A549 treated with ZK216348 at 1 μM for 4 hours (cell line): ENCODE data around the gene PAN2. TPM values are rescaled to one million over a fixed set of nuclear protein-coding genes. Genes with fewer than 3 reads are reported as not detected.

Experiments
- total RNA-seq: library from RNA; stranded (reverse); fragments of 200-300 nt; extraction: Qiagen RNA extraction; gene quantifications from 5 replicates; pipeline ENCODE4 v1.2.3, GENCODE V29; 2022; ENCODE audit warnings: low read depth

The PAN2 gene, protein sequence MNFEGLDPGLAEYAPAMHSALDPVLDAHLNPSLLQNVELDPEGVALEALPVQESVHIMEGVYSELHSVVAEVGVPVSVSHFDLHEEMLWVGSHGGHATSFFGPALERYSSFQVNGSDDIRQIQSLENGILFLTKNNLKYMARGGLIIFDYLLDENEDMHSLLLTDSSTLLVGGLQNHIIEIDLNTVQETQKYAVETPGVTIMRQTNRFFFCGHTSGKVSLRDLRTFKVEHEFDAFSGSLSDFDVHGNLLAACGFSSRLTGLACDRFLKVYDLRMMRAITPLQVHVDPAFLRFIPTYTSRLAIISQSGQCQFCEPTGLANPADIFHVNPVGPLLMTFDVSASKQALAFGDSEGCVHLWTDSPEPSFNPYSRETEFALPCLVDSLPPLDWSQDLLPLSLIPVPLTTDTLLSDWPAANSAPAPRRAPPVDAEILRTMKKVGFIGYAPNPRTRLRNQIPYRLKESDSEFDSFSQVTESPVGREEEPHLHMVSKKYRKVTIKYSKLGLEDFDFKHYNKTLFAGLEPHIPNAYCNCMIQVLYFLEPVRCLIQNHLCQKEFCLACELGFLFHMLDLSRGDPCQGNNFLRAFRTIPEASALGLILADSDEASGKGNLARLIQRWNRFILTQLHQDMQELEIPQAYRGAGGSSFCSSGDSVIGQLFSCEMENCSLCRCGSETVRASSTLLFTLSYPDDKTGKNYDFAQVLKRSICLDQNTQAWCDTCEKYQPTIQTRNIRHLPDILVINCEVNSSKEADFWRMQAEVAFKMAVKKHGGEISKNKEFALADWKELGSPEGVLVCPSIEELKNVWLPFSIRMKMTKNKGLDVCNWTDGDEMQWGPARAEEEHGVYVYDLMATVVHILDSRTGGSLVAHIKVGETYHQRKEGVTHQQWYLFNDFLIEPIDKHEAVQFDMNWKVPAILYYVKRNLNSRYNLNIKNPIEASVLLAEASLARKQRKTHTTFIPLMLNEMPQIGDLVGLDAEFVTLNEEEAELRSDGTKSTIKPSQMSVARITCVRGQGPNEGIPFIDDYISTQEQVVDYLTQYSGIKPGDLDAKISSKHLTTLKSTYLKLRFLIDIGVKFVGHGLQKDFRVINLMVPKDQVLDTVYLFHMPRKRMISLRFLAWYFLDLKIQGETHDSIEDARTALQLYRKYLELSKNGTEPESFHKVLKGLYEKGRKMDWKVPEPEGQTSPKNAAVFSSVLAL
- 10.7 to 20.5 TPM (median 16.5 TPM) in 5 replicates for total RNA-seq

DNA sequence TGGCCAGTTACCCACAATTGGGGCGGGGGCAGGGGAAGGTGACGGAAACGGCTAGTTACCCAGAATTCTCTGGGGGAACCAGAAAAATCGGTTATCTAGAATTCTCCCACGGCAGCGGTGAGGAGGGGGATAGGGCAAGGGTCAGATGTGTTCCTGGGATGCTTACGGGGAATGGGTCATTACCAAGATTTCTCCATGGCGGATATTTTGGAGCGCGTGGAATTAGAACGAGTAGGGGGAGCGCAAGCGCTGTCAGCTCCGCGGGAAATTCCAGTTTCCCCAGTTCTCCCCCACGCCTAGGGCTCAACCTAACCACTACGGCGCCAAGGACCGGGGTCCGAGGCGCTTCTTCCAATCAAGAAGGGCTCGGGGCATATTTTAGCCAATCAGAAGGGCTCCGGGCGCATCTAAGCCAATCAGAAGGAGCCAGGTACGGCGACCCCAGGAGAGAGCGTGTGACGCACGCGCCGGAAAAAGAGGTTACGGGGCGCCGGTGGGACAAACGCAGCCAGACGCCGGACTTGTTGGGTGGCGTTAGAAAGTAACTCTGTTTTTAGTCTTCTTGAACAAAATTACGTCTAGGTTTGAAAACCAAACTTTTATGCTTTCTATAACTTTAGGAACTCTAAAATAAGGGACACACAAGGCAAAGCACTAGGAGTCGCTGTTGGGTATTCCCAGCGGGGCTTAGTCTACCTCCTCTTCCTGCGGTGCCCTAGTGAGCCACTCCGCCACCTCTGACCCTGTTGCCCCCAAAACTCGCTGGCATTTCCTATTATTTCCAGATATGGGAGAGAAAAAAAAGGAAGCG lies at the start of gene PAN2:
PAN2 (minus strand) TSS at position 322 of the 811 bp plus-strand sequence. CDS start 906 bp downstream, outside the sequence.

DNA sequence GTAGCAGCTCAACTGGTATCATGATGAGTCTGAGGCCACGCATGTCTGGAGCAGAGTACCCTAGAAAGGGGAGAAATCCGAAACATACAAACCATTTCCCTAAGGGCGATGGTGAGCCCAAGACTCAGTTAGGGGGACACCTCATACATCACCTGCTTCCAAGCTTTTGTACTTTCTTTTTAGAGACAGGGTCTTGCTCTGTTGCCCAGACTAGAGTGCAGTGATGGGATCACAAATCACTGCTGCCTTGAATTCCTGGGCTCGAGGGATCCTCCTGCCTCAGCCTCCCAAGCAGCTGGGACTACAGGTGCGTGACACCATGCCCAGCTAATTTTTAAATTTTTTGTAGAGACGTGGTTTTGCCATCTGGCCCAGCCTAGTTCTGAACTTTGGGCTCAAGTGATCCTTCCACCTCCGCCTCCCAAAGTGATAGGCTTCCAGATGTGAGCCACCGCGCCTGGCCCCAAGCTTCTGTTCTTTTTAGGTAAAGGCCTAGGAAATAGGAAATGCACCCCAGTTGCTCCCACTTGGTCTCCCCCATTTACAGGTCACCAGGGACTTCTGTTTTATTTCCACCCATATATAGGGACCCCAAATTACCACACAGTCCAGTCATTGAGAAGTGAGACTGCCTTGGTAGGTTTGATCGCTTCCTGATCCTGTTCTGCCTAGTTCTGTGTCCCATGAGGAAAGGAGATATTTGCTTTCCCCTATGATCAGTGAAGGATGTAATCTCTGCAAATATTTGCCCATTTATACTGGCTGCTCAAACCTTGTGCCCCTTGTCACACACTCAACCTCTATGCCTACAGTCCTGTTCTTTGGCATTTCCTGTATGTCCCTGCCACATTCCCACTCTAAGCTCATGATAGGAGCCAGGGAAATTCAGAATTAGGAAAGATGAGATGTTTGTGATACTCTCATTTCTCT lies 28.6 kb upstream of the PAN2 start, which contains the start of gene APOF:
APOF (minus strand) TSS at position 728 of the 930 bp plus-strand sequence; CDS start at position 616, 112 bp downstream.

DNA sequence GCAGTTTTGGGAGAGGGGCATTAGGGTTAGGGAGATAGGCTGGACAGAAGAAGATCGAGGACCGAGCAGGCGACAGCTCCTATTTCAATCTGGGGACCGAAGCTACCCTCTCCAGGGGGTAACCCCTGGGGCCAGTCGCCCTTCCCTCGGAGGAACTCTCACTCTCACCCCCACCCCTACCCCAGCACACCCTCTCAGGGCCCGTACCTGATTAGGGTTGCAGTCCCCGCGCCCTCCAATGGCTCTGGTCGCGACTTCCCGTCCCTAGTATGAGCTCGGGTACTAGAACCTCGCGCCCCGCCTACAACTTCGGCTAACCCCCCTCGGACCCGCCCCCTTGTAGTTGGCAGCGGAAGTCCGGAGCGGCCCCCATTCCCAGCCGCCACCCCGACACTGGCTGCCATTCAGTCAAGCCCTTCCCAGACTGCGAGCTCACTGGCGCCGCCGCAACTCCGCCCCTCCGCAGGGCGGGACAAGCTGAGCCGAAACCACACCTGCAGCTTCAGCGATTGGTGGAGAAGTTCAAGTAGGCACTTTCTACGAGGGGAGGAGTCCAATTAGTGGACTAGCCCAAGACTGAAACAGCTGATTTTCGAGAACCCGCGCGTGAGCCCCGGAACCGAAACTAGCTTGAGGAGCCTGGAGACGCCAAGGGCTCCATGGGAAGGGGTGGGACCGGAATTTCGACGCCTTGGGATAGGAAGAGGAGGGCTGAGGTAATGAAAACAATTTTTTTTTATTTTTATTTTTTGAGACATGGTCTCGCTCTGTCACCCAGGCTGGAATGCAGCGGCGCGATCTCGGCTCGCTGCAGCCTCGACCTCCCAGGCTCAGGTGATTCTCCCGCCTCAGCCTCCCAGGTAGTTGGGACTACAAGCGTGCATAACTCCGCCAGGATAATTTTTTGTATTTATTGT lies 26.3 kb upstream of the PAN2 start, which contains the start of gene STAT2:
STAT2 (minus strand) TSS at position 257 of the 917 bp plus-strand sequence. CDS start 3,536 bp downstream, outside the sequence.

DNA sequence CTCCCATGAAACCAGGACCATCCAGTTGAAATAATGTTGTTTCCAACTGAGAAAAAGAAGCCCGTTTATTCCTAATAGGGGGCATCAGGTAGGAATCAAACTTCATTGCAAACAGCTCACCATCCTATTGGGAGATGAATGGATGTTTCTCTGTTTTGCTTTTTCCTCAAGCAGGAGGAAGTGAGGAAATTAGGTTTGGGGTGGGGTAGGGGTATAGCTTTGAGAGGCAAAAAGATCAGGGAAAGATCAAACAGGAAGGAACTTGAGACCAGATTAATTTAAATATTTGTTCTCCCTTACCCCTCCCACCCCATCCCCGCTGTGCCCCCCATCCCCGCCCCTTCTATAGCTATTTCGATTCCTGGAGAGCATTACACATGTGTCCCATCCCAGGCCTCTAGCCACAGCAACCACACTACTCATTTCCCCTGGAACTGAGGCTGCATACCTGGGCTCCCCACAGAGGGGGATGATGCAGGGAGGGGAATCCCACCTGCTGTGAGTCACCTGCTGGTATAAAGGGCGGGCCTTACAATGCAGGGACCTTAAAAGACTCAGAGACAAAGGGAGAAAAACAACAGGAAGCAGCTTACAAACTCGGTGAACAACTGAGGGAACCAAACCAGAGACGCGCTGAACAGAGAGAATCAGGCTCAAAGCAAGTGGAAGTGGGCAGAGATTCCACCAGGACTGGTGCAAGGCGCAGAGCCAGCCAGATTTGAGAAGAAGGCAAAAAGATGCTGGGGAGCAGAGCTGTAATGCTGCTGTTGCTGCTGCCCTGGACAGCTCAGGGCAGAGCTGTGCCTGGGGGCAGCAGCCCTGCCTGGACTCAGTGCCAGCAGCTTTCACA lies 4.7 kb upstream of the PAN2 start, which contains the start of gene IL23A:
IL23A (plus strand) TSS at position 577 of the 850 bp plus-strand sequence; CDS start at position 738, 161 bp downstream.

DNA sequence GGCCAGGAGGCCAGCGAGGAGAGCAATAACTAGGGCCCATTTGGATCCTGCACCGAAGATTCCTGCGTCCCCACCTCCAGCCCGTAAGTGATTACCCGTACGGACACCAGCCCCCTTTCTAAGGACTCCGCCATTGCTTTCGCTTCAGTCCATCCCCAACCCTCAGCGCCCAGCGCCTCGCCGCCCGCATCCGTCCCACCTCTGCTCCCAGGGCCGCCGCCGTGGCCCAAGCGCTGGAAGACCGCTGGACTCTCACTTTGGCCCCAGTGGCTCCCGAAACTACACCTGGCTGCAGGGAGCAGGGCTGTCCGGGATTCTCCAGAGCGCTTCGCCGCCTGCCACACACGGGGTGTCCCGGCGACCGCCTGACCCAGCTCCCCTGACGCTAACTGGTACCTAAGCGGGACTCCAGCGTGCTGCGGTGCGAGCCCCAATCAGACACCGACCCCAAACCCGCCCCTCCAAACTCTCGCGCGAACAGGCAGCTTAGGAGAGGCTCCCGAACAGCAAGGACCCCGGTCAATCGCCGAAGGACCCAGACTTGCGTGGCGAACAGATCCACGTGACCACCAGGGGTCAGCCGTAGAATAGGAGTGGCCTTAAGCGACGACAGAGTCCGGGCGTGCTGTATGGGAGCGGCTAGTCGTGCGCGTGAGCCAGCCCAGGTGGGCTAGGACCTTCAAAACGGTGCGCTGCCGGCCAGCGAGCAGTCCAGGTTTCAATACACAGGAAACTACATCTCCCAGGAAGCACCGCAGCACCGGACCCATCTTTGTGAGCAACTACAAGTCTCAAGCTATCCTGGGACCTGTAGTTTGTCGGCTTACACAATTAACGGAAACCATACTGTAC lies 18.0 kb downstream of the PAN2 start, which contains the start of gene CNPY2:
CNPY2 (minus strand) TSS at position 367 of the 852 bp plus-strand sequence. CDS start 771 bp downstream, outside the sequence.

DNA sequence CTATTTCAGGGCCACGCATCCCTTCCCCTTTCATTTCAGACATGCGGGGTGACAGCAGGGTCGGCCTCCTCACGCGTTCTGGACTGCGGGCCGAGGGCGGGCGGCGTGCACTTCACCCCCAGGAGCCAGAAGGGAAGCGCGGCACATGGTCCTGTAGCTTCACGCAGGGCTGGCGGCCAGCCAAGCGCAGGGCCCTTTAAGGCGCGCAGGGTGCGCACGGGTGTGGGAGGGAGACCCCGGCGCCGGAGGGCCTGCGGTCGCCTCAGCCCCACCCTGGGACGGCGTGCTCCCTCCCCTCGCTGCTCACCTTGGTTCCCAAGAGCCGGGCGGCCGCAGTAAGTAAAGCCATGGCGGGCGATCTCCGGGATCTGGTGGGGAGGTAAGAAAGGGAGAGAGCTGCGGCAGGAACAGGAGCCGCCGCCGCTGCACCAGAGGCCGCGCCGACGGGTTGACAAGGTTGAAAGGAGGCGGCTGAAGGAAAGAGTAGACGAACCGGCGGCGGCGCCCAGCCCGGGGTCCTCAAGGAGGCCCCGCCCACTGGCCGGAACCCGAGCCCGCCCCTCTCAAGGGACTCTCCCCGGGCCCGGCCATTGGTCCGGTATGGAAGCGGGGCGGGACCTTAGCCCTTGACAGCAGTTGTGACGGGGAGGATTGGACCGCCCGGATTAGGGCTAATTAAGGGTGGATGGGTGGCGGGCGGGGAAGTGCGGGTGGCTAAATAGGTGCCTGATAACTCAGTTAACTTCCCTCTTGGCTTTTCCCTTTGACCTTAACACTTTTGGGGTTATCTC lies 33.8 kb downstream of the PAN2 start, which contains the start of gene CS:
CS (minus strand) TSS at position 478 of the 791 bp plus-strand sequence; CDS start at position 349, 129 bp downstream.

DNA sequence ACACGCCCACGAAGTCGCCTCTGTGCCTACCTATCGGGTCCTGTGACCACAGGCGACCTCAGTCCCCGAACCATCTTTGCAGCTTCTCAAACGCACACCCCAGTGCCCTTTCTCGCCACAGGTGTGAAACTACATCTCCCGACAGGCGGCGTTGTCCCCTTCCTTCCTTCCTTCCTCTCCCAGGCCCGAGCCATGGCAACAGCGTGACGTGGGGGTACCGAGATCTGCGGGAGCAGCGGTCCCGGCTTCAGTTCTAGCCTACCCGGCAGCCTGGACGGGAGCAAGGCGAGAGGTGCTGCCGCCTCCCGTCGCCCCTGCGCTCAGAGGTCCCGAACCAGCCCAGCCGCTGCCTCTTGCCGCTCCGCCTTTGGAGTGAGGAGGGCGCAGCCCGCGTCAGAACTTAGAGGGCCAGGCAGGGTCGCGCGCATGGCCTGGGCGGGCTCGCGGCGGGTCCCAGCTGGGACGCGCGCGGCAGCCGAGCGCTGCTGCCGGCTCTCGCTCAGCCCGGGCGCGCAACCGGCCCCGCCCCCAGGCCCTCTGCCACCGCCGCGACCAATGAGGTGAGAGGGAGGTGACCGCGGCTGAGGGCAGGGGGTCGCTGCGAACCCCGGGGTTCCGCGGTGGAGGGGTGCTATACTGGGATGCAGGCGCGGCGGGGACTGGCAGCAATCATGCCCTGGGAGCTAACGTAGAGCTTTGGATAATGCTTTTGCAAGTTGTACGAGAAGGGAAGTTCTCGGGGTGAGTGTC lies 66.9 kb downstream of the PAN2 start, which contains the start of gene COQ10A:
COQ10A (plus strand) TSS at position 250 of the 750 bp plus-strand sequence; CDS start at position 427, 177 bp downstream.

Other genes starting within 250 kb of the PAN2 start
- 290 to 341 TPM (median 318 TPM) in 5 replicates for gene PA2G4, start 229.4 kb downstream of the PAN2 start, total RNA-seq
- 5,330 to 6,068 TPM (median 5,698 TPM) in 5 replicates for gene RPL41, start 217.4 kb downstream of the PAN2 start, total RNA-seq
- gene ZC3H10, start 215.7 kb downstream of the PAN2 start, total RNA-seq: 1.9 to 4.3 TPM (median 3.3 TPM) in 5 replicates
- gene ESYT1, start 205.7 kb downstream of the PAN2 start, total RNA-seq: 50.9 to 78.2 TPM (median 70.6 TPM) in 5 replicates
- gene MYL6B, start 181.4 kb downstream of the PAN2 start, total RNA-seq: 70.2 to 85.1 TPM (median 77.2 TPM) in 5 replicates
- 2,092 to 3,261 TPM (median 2,304 TPM) in 5 replicates for gene MYL6, start 175.6 kb downstream of the PAN2 start, total RNA-seq
- 27.7 to 41.8 TPM (median 41.3 TPM) in 5 replicates for gene SMARCC2, start 144.5 kb downstream of the PAN2 start, total RNA-seq
- gene RNF41, start 112.1 kb downstream of the PAN2 start, total RNA-seq: 22.5 to 29.2 TPM (median 24.2 TPM) in 5 replicates
- 58.8 to 64.0 TPM (median 61.2 TPM) in 5 replicates for gene NABP2, start 109.7 kb downstream of the PAN2 start, total RNA-seq
- 0.21 TPM in 1 of 5 replicates, not detected in the others for gene SLC39A5, start 103.9 kb downstream of the PAN2 start, total RNA-seq
- 30.3 to 53.2 TPM (median 47.3 TPM) in 5 replicates for gene ANKRD52, start 75.6 kb downstream of the PAN2 start, total RNA-seq
- 16.1 to 18.7 TPM (median 17.7 TPM) in 5 replicates for gene COQ10A, start 67.1 kb downstream of the PAN2 start, total RNA-seq
- gene CS, start 33.7 kb downstream of the PAN2 start, total RNA-seq: 154 to 178 TPM (median 157 TPM) in 5 replicates
- gene CNPY2, start 18.0 kb downstream of the PAN2 start, total RNA-seq: 128 to 145 TPM (median 143 TPM) in 5 replicates
- 0.31 to 0.70 TPM (median 0.46 TPM) in 5 replicates for gene IL23A, start 4.9 kb upstream of the PAN2 start, total RNA-seq
- 11.3 to 15.1 TPM (median 12.0 TPM) in 5 replicates for gene STAT2, start 26.1 kb upstream of the PAN2 start, total RNA-seq
- gene APOF, start 28.9 kb upstream of the PAN2 start, total RNA-seq: not detected in 5 replicates
- 31.9 to 39.8 TPM (median 38.2 TPM) in 5 replicates for gene TIMELESS, start 115.4 kb upstream of the PAN2 start, total RNA-seq
- not detected in 5 replicates for gene MIP, start 120.7 kb upstream of the PAN2 start, total RNA-seq
- 1.5 to 2.0 TPM (median 1.9 TPM) in 5 replicates for gene SPRYD4, start 134.6 kb upstream of the PAN2 start, total RNA-seq
- gene GLS2, start 154.2 kb upstream of the PAN2 start, total RNA-seq: 0.12 to 1.5 TPM (median 0.27 TPM) in 3 of 5 replicates, not detected in the others
- 8.0 to 16.8 TPM (median 14.3 TPM) in 5 replicates for gene RBMS2, start 187.8 kb upstream of the PAN2 start, total RNA-seq